GM19468 (cell line): Measurements from ENCODE around the gene MAP3K19.
A peak's percentile ranks its signal among the peaks of the same experiment; 100 is the strongest.

Experiments
- ATAC-seq: cut with Tn5 transposase; IDR thresholded peaks from one replicate; pipeline ENCODE4 v1.9.1; 2021; ENCODE audit warnings: mild to moderate bottlenecking, moderate library complexity, moderate number of reproducible peaks; ENCODE audit not compliant: unreplicated experiment; ENCODE audit errors: extremely low read depth

The MAP3K19 gene

DNA sequence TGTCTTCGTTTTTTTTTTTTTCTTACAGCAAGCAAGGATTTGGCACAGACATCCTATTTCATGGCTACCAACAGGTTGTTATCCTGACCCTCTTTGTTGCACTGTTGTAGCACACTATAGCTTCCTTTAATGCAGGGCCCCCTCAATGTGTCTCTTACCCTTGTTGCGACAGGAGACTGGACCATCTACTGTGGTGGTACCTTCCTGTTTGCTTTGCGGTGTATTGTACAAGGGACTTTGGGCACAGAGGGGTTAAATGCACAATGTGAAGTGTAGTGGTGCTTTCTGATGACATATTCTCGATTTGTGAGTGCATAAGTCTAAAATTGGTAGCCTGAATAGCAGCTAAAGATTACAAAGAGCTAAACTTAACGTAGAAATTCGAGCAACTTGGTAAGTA, 101.2 kb downstream of the MAP3K19 start:
- no peak for ATAC-seq

DNA sequence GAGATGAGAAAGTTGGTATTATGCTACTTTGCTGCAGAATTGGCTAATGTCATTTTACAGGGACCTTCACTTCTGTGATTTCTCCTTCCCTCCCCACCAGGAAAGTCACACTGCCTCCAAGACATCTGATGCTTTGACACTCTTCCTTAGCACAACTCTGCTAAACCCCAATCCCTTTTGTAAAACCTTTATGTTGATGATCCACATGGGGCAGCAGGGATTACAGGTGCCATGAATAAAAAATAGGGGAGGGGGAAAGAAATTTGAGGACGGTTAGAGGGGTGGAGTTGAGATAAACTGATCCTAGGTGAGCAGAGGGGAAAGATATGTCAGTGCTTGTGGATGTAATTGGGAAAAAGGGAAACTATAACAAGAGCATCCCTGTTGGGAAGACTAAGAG, 102.3 kb downstream of the MAP3K19 start:
- no peak for ATAC-seq

DNA sequence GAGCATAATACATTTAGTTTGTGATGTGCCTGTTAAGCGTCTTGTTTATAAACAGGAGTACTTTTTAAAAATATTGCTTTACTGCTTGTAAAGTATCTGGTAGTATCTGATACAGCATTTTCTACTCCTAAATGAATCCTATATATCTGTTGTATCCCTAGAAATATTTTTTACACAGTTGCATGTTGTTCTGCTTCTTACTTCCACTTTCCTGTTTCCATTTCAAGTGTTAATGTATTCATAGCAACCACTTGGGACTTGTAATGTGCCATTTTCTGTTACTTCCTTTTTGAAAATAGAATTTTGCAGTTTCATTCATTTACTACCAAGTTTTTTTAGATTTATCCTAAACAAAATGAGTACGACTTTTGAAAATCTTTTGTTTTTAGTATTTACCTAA, 103.7 kb downstream of the MAP3K19 start:
- ATAC-seq, result no peak

DNA sequence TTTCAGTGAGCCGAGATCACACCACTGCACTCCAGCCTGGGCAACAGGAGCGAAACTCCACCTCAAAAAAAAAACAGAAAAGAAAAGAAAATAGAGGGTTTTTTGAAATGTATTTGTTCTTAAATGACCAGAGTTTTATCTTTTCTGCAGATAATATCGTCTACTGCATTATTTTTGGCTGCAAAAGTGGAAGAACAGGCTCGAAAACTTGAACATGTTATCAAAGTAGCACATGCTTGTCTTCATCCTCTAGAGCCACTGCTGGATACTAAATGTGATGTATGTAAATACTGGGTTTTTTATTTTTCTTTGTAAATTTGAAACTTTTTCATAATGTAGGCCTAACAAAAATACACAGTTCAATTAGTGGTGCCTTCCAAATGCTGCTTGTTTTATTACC, 110.6 kb downstream of the MAP3K19 start:
- ATAC-seq, result no peak

- no peak for ATAC-seq
Observed at GRCh38 chr2:134934641-134935040, 112.6 kb downstream of the MAP3K19 start.

- no peak for ATAC-seq
Observed at GRCh38 chr2:134934150-134934549, 113.1 kb downstream of the MAP3K19 start.

DNA sequence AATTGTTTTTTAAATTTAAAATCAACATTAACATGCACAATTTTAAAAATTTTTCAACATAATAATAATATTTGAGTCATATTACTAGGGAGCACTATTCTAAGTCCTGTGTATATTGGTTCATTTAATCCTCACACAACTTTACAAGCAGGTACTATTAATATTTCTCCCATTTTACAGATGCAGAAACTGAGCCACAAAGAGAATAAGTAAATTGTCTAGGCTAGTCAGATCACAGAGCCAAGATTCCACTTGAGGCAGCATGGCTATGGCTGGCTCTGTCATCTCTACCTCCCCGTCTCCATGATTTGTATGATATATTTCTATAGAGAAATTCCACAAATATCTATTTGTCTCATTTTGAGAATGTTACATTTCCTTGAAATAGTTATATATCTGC, 113.5 kb downstream of the MAP3K19 start:
- ATAC-seq, result no peak

- ATAC-seq, result no peak
Observed at GRCh38 chr2:134932864-134933526, 114.3 kb downstream of the MAP3K19 start.

- ATAC-seq, result no peak
Observed at GRCh38 chr2:134927195-134927594, 120.1 kb downstream of the MAP3K19 start.

DNA sequence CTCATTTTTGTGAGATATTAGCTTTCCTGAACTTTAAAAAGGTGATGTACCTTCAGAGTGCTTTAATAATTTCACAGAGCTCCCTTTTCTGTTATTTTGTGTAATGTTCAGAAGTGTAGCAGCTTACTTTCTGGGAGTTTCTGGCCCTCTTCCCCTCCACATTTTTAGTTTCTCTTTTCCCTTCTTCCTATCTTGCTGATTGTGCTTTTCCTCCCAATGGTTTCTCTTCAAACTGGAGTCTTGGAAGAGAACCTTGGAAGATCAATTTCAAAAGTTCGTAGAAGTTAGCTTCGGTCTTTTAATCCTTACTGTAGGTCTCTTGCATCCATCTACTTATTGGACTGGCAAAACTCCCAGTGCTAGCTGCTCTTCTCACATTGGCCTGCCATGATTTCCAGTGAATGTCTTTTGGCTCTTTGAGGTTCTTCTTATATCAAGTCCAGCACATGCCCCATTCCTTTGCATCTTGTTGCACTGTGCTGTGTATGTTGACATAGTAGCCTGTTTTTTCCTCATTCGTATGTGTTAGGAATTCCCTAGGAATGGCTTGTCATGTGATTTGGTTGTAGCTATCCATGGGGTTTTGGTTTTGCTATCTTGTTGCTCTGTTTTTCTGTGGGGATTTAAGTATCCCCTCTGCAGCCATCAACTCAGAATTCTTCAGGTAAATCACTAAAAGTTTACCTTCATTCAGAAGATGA, 120.9 kb downstream of the MAP3K19 start:
- ATAC-seq, result no peak

- no peak for ATAC-seq
Observed at GRCh38 chr2:134924912-134925311, 122.3 kb downstream of the MAP3K19 start.

DNA sequence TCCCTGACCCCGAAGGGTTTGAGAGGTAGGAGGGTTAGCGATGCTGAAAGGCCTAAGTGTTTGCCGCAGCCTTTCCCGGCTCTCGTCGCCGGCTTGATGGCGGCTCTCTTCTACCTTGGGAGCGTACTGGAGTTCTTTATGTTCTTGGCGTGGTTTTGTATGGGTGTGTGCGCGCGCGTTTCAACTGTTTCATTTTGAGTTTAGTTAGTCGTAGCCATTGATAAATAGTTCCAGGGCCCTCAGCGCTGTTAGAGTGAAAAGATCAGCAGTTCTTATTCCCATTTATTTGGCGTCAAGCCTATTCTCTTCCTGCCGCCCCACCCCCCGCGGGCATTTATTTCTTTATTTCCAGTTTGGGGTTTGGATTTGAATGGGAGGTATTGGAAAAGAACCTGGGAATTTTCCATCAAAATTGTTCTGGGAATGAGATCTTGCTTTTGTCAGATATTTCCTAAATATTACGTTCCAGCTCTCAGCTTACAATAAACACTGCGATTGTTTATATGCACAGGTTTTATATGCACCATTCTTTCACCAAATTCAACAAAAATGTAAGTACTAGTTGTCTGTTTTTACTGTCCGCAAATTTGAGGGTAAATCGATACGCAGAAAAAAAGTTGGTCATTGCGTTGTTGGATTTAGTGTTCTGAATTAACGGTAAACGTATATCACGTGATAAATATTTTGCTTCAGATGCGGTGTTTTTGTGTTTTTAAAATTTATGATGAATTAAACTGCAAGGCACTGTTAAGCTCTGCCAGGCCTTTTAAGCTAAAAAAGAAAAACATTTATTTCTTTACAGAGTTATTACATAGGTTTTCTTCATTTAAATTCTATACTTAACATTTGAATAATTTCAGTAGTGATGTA, 127.7 kb downstream of the MAP3K19 start:
- ATAC-seq, result no peak

- peak; percentile 92 for ATAC-seq
Observed at GRCh38 chr2:134918526-134919340, 128.5 kb downstream of the MAP3K19 start, which contains the start of gene CCNT2. CCNT2 (plus strand) TSS chr2:134918822; CDS start chr2:134918855, 33 bp downstream.

GRCh38 chr2:134917888-134918525, 129.2 kb downstream of the MAP3K19 start:
- ATAC-seq, result peak; percentile 71

- ATAC-seq, result no peak
Observed at GRCh38 chr2:134917360-134917865, 129.8 kb downstream of the MAP3K19 start.
